H9 (cell line): ENCODE data around the gene C6orf62. TPM values are rescaled to one million over a fixed set of nuclear protein-coding genes. Genes with fewer than 3 reads are reported as not detected.
"Not testable (repeated sequence)": the region's sequence is repeated elsewhere in the genome, so short reads cannot be mapped to it uniquely, and the experiment has no call there.

Experiments
- DNase-seq: peaks from one replicate; pipeline ENCODE4 v3.0.0-alpha.2; 2017
- H2AFZ ChIP-seq: one replicate; pipeline ENCODE4 v1.6.1; 2013; ENCODE audit warnings: mild to moderate bottlenecking, low read length, control low read depth, moderate library complexity
- H2AK5ac ChIP-seq: 2 replicates; pipeline ENCODE4 v1.6.1; 2013; ENCODE audit warnings: low read length, control low read depth, mixed read lengths; ENCODE audit not compliant: insufficient read length
- H2BK120ac ChIP-seq: one replicate; pipeline ENCODE4 v1.6.1; 2013; ENCODE audit warnings: low read depth, mild to moderate bottlenecking, low read length, control low read depth, inconsistent platforms; ENCODE audit not compliant: poor library complexity, severe bottlenecking
- H2BK12ac ChIP-seq: 2 replicates; pipeline ENCODE4 v1.6.1; 2013; ENCODE audit warnings: low read length, control low read depth, mixed read lengths, low read depth; ENCODE audit not compliant: insufficient read length
- H2BK15ac ChIP-seq: 2 replicates; pipeline ENCODE4 v1.6.1; 2013; ENCODE audit warnings: low read depth, low read length, control low read depth
- H2BK20ac ChIP-seq: one replicate; pipeline ENCODE4 v1.6.1; 2013; ENCODE audit warnings: low read depth, mild to moderate bottlenecking, low read length, control low read depth, inconsistent platforms; ENCODE audit not compliant: poor library complexity, severe bottlenecking
- H2BK5ac ChIP-seq: 2 replicates; pipeline ENCODE4 v1.6.1; 2013; ENCODE audit warnings: low read length, control low read depth, mixed read lengths; ENCODE audit not compliant: insufficient read length
- H3K14ac ChIP-seq: 2 replicates; pipeline ENCODE4 v1.6.1; 2013; ENCODE audit warnings: low read length, control low read depth; ENCODE audit not compliant: insufficient read depth
- H3K18ac ChIP-seq: 2 replicates; pipeline ENCODE4 v1.6.1; 2013; ENCODE audit warnings: low read depth, mild to moderate bottlenecking, mixed read lengths, low read length, control low read depth; ENCODE audit not compliant: insufficient read length
- H3K23ac ChIP-seq: 2 replicates; pipeline ENCODE4 v1.6.1; 2013; ENCODE audit warnings: low read length, control low read depth, mixed read lengths, low read depth; ENCODE audit not compliant: insufficient read length
- H3K23me2 ChIP-seq: 2 replicates; pipeline ENCODE4 v1.6.1; 2013; ENCODE audit warnings: low read depth, mild to moderate bottlenecking, mixed read lengths, low read length, control low read depth; ENCODE audit not compliant: insufficient read length, poor library complexity, severe bottlenecking
- H3K27ac ChIP-seq: 2 replicates; pipeline ENCODE4 v1.5.1; 2013; ENCODE audit warnings: low read length, control low read depth, mixed read lengths, low read depth; ENCODE audit not compliant: insufficient read length
- H3K27me3 ChIP-seq: 2 replicates; pipeline ENCODE4 v1.6.1; 2013; ENCODE audit warnings: low read length, control low read depth, inconsistent platforms; ENCODE audit not compliant: insufficient read depth
- H3K4ac ChIP-seq: 2 replicates; pipeline ENCODE4 v1.6.1; 2013; ENCODE audit warnings: low read depth, mild to moderate bottlenecking, control low read depth, inconsistent platforms, low read length, moderate library complexity
- H3K4me1 ChIP-seq: 2 replicates; pipeline ENCODE4 v1.6.1; 2013; ENCODE audit warnings: low read length, control low read depth, inconsistent platforms; ENCODE audit not compliant: insufficient read depth
- H3K4me2 ChIP-seq: 2 replicates; pipeline ENCODE4 v1.6.1; 2013; ENCODE audit warnings: low read length, control low read depth, mixed read lengths; ENCODE audit not compliant: insufficient read length, insufficient read depth
- H3K56ac ChIP-seq: 2 replicates; pipeline ENCODE4 v1.6.1; 2013; ENCODE audit warnings: low read depth, mild to moderate bottlenecking, mixed read lengths, low read length, control low read depth; ENCODE audit not compliant: insufficient read length
- H3K79me1 ChIP-seq: 2 replicates; pipeline ENCODE4 v1.6.1; 2013; ENCODE audit warnings: low read depth, mild to moderate bottlenecking, moderate library complexity, low read length, control low read depth, inconsistent platforms; ENCODE audit not compliant: insufficient read depth, poor library complexity, severe bottlenecking
- H3K79me2 ChIP-seq: 2 replicates; pipeline ENCODE4 v1.6.1; 2013; ENCODE audit warnings: low read length, control low read depth, inconsistent platforms; ENCODE audit not compliant: insufficient read depth
- H3K9ac ChIP-seq: 2 replicates; pipeline ENCODE4 v1.6.1; 2013; ENCODE audit warnings: low read length, control low read depth, mixed read lengths; ENCODE audit not compliant: insufficient read length; ENCODE audit errors: extremely low read depth
- H3K9me3 ChIP-seq: one replicate; pipeline ENCODE4 v1.6.1; 2013; ENCODE audit warnings: low read depth, low read length, inconsistent platforms; ENCODE audit not compliant: control insufficient read depth
- H3T11ph ChIP-seq: one replicate; pipeline ENCODE4 v1.6.1; 2013; ENCODE audit warnings: mild to moderate bottlenecking, low read length, control low read depth, inconsistent platforms
- H4K20me1 ChIP-seq: one replicate; pipeline ENCODE4 v1.6.1; 2013; ENCODE audit not compliant: control insufficient read depth, insufficient read length, insufficient read depth
- H4K5ac ChIP-seq: 2 replicates; pipeline ENCODE4 v1.6.1; 2013; ENCODE audit warnings: low read depth, mild to moderate bottlenecking, mixed read lengths, low read length, control low read depth; ENCODE audit not compliant: insufficient read length
- H4K8ac ChIP-seq: replicated peaks from 2 replicates; pipeline ENCODE4 v1.6.1; 2013; ENCODE audit warnings: low read length, control low read depth, mixed read lengths, low read depth; ENCODE audit not compliant: insufficient read length
- H4K91ac ChIP-seq: 2 replicates; pipeline ENCODE4 v1.6.1; 2013; ENCODE audit warnings: low read depth, mild to moderate bottlenecking, moderate library complexity, mixed read lengths, low read length, control low read depth; ENCODE audit not compliant: insufficient read length
- H3K27ac Mint-ChIP-seq, 3 experiments: 2 replicates in 2 of 3; 3 replicates in 1 of 3; pipeline ENCODE4 v1.8.0; 2020 to 2021; ENCODE audit warnings: mixed read lengths in 3 of 3, mild to moderate bottlenecking in 1 of 3, moderate library complexity in 1 of 3
- H3K27me3 Mint-ChIP-seq: 2 replicates; pipeline ENCODE4 v1.8.0; 2021; ENCODE audit warnings: low read depth, mild to moderate bottlenecking, moderate library complexity, mixed read lengths
- H3K36me3 Mint-ChIP-seq, 3 experiments: 2 replicates in 2 of 3; 3 replicates in 1 of 3; pipeline ENCODE4 v1.8.0; 2020 to 2021; ENCODE audit warnings: low read depth in 3 of 3, mixed read lengths in 3 of 3; ENCODE audit not compliant: insufficient read depth in 1 of 3
- H3K4me1 Mint-ChIP-seq, 2 experiments: 2 replicates each; pipeline ENCODE4 v1.8.0; 2020; ENCODE audit warnings: mixed read lengths in 2 of 2
- H3K4me3 Mint-ChIP-seq, 2 experiments: 2 replicates in 1 of 2; 3 replicates in 1 of 2; pipeline ENCODE4 v1.8.0; 2020 to 2021; ENCODE audit warnings: mild to moderate bottlenecking in 2 of 2, mixed read lengths in 2 of 2, moderate library complexity in 1 of 2
- H3K9me3 Mint-ChIP-seq, 2 experiments: 2 replicates in 1 of 2; 3 replicates in 1 of 2; pipeline ENCODE4 v1.8.0; 2020; ENCODE audit warnings: mild to moderate bottlenecking in 2 of 2, mixed read lengths in 2 of 2, moderate library complexity in 1 of 2
- WGBS: extraction: QIAGEN DNeasy Blood & Tissue Kit; methylation state at CpG from one replicate; pipeline ENCODE4 v1.1.7; 2013; ENCODE audit warnings: missing lambda C conversion rate, low lambda C conversion rate, mixed read lengths; ENCODE audit not compliant: insufficient read length; ENCODE audit errors: extremely low coverage; 5-methylcytosine and 5-hydroxymethylcytosine counted together
- total RNA-seq: library from RNA; stranded (reverse); gene quantifications from 2 replicates; pipeline ENCODE4 v1.2.1, GENCODE V29; 2021
- TF ChIP-seq, protein P1 (sequence below): fragments of 200-600 bp; sonication (generic); conservative IDR thresholded peaks from 3 replicates; pipeline ENCODE4 v1.8.0; 2021; ENCODE audit warnings: antibody characterized with exemption, mild to moderate bottlenecking

The C6orf62 gene
- total RNA-seq, 1 experiment from 2014 or later, result 125 TPM

DNA sequence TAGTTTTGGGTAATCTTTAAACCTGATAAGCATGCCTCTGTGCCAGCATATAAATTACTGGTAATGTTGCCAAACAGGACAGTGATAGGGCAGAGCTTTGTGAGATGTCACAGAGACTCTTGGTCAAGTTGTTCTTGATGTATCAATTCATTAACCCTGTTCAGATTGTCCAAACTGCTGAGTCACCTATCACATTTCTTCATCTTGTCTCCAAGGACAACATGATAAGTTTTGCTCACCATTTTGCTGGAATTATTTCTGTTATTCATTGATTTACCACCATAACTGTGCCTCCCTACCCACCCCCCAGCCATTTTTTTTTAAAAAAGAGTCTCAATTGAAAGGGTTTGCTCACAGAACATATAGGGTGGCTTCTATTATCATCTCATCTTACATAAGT lies 36.3 kb upstream of the C6orf62 start:
- H2AFZ ChIP-seq, result no peak overlapping the region

DNA sequence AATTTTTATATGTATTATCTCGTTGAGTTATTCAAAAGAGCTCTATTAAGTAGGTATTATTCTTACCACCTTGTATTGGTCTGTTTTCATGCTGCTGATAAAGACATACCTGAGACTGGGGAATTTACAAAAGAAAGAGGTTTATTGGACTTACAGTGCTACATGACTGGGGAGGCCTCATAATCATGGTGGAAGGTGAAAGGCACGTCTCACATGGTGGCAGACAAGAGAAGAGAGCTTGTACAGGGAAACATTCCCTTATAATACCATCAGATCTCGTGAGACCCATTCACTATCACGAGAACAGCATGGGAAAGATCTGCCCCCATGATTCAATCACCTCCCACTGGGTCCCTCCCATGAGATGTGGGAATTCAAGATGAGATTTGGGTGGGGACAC lies 35.4 kb upstream of the C6orf62 start:
- not testable (repeated sequence) for H2AK5ac ChIP-seq, H3K23me2 ChIP-seq, H3T11ph ChIP-seq, H4K91ac ChIP-seq, H3K4me2 ChIP-seq, H3K18ac ChIP-seq, H3K27me3 Mint-ChIP-seq, H2BK20ac ChIP-seq, H2BK5ac ChIP-seq, DNase-seq, H3K9me3 ChIP-seq, H3K36me3 Mint-ChIP-seq, H4K8ac ChIP-seq, H3K4me1 Mint-ChIP-seq, H3K27ac Mint-ChIP-seq, H3K4ac ChIP-seq, H4K20me1 ChIP-seq, H2AFZ ChIP-seq, H2BK15ac ChIP-seq, H3K27ac ChIP-seq, H3K4me1 ChIP-seq, H3K23ac ChIP-seq, H3K9ac ChIP-seq, H3K4me3 Mint-ChIP-seq, H3K79me1 ChIP-seq, H2BK120ac ChIP-seq, H3K79me2 ChIP-seq, H4K5ac ChIP-seq, H3K27me3 ChIP-seq, H3K14ac ChIP-seq, H2BK12ac ChIP-seq, H3K56ac ChIP-seq
- WGBS, result no CpG with 5 or more reads among the region's 4 CpGs
- peaks cover 6 to 11% of the 10 kb centered on the region in 2 experiments; a peak in 4 of 5 replicates for H3K9me3 Mint-ChIP-seq

More for the DNA sequence above, 36.3 kb upstream of the C6orf62 start:
- no peak overlapping the region for H2BK20ac ChIP-seq
- no peak overlapping the region for H3K4me2 ChIP-seq
- no peaks in the 10 kb centered on the region for H3K79me2 ChIP-seq
- no peak overlapping the region for H3K27ac Mint-ChIP-seq
- no peak overlapping the region for H3K4ac ChIP-seq
- H2BK15ac ChIP-seq, result no peak overlapping the region
- H3K4me1 Mint-ChIP-seq, result peaks cover 0 to 5% of the 10 kb centered on the region in 2 experiments; a peak in 3 of 4 replicates
- no peak overlapping the region for H3K14ac ChIP-seq
- no peak overlapping the region for H2BK12ac ChIP-seq
- H3K4me3 Mint-ChIP-seq, result no peak overlapping the region
- H3K36me3 Mint-ChIP-seq, result 0 out of 7 replicates have a peak, but pooled peaks cover 0 to 1% (median 0%) of the 10 kb centered on the region in 3 experiments
- H3K27ac ChIP-seq, result no peak overlapping the region
- H4K20me1 ChIP-seq, result no peaks in the 10 kb centered on the region
- DNase-seq, result no peak
- no peak overlapping the region for H2BK5ac ChIP-seq
- no peak overlapping the region for H4K8ac ChIP-seq
- H3K9ac ChIP-seq, result no peak overlapping the region
- no peaks in the 10 kb centered on the region for H3K4me1 ChIP-seq
- H3T11ph ChIP-seq, result no peak overlapping the region
- peaks cover 5% of the 10 kb centered on the region; the same call in 1 of the 2 replicates for H3K27me3 Mint-ChIP-seq
- H3K9me3 ChIP-seq, result no peaks in the 10 kb centered on the region
- no peak overlapping the region for H4K5ac ChIP-seq
- no peak overlapping the region for H3K18ac ChIP-seq
- no peak overlapping the region for H3K56ac ChIP-seq
- no peak overlapping the region for H2AK5ac ChIP-seq
- H3K79me1 ChIP-seq, result no peaks in the 10 kb centered on the region
- H2BK120ac ChIP-seq, result no peak overlapping the region
- peaks cover 6 to 11% of the 10 kb centered on the region in 2 experiments; a peak in 4 of 5 replicates for H3K9me3 Mint-ChIP-seq
- H4K91ac ChIP-seq, result no peak overlapping the region
- no peaks in the 10 kb centered on the region for H3K27me3 ChIP-seq
- TF ChIP-seq, protein P1, sequence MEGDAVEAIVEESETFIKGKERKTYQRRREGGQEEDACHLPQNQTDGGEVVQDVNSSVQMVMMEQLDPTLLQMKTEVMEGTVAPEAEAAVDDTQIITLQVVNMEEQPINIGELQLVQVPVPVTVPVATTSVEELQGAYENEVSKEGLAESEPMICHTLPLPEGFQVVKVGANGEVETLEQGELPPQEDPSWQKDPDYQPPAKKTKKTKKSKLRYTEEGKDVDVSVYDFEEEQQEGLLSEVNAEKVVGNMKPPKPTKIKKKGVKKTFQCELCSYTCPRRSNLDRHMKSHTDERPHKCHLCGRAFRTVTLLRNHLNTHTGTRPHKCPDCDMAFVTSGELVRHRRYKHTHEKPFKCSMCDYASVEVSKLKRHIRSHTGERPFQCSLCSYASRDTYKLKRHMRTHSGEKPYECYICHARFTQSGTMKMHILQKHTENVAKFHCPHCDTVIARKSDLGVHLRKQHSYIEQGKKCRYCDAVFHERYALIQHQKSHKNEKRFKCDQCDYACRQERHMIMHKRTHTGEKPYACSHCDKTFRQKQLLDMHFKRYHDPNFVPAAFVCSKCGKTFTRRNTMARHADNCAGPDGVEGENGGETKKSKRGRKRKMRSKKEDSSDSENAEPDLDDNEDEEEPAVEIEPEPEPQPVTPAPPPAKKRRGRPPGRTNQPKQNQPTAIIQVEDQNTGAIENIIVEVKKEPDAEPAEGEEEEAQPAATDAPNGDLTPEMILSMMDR, result no peak
- no peak overlapping the region for H3K23ac ChIP-seq
- no peaks in the 10 kb centered on the region for H3K23me2 ChIP-seq
